HL-60 (cell line): Measurements from ENCODE around the gene VPS13C.

ENCODE experiments used
- DNase-seq, 2 experiments: peaks; one replicate each; pipeline ENCODE4 v3.0.0-alpha.2; 2010 to 2020; ENCODE audit warnings: low read depth in 1 of 2, low spot score in 1 of 2
- H3K27ac ChIP-seq: fragments of 250-450 bp; sonication (Bioruptor Pico); replicated peaks from 2 replicates; pipeline ENCODE4 v1.5.1; 2020; ENCODE audit warnings: mild to moderate bottlenecking, moderate library complexity
- H3K27me3 ChIP-seq: fragments of 250-450 bp; sonication (Bioruptor Pico); 2 replicates; pipeline ENCODE4 v1.5.1; 2021; ENCODE audit warnings: mild to moderate bottlenecking, moderate library complexity; ENCODE audit not compliant: insufficient read depth, poor library complexity, severe bottlenecking
- H3K4me3 ChIP-seq: replicated peaks from 2 replicates; pipeline ENCODE4 v1.5.1; 2011; ENCODE audit warnings: mild to moderate bottlenecking, control low read depth, low read length; ENCODE audit not compliant: insufficient read depth
- GABPA ChIP-seq: IDR thresholded peaks from 2 replicates; pipeline ENCODE4 v1.6.1; 2012; ENCODE audit warnings: low read depth
- POLR2AphosphoS5 ChIP-seq: IDR thresholded peaks from 2 replicates; pipeline ENCODE4 v1.6.1; 2012; ENCODE audit warnings: low read depth
- REST ChIP-seq: IDR thresholded peaks from 2 replicates; pipeline ENCODE4 v1.6.1; 2012; ENCODE audit warnings: low read depth; ENCODE audit not compliant: insufficient replicate concordance
- SPI1 ChIP-seq: IDR thresholded peaks from 2 replicates; pipeline ENCODE4 v1.6.1; 2012; ENCODE audit warnings: low read depth, mild to moderate bottlenecking, borderline replicate concordance
- TF ChIP-seq, protein P1 (sequence below): IDR thresholded peaks from one replicate; pipeline ENCODE4 v1.5.1; 2011; ENCODE audit warnings: low read length, control low read depth, inconsistent platforms; ENCODE audit not compliant: insufficient read depth

VPS13C gene

DNA sequence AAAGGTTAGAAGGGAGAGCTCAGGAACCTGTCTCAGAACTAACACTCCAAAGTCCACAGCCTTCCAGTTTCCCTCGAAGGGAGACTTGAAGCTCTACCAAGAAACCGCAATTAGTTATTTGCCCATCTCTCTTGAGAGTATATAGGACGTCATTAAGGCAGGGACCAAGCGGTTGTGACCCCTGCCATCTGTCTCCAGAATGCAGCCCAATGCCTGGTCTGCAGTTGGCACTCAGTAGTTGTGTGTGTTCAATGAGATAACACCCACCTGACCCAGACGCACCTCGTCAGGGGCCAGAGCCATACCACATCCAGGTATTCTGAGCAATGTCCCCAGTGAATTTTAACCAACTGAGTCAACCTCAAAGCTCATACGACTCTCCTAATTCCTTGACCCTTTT, 251.0 kb downstream of the VPS13C start:
- Histone ChIP-seq H3K27me3 (peaks cover 2% of the 10 kb centered on the region), H3K4me3 (no peak overlapping the region), H3K27ac (no peak overlapping the region)
- TF ChIP-seq GABPA (no peak), SPI1 (no peak), REST (no peak), POLR2AphosphoS5 (no peak)
- TF ChIP-seq, protein P1, sequence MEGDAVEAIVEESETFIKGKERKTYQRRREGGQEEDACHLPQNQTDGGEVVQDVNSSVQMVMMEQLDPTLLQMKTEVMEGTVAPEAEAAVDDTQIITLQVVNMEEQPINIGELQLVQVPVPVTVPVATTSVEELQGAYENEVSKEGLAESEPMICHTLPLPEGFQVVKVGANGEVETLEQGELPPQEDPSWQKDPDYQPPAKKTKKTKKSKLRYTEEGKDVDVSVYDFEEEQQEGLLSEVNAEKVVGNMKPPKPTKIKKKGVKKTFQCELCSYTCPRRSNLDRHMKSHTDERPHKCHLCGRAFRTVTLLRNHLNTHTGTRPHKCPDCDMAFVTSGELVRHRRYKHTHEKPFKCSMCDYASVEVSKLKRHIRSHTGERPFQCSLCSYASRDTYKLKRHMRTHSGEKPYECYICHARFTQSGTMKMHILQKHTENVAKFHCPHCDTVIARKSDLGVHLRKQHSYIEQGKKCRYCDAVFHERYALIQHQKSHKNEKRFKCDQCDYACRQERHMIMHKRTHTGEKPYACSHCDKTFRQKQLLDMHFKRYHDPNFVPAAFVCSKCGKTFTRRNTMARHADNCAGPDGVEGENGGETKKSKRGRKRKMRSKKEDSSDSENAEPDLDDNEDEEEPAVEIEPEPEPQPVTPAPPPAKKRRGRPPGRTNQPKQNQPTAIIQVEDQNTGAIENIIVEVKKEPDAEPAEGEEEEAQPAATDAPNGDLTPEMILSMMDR = no peak
- DNase-seq = no peak

DNA sequence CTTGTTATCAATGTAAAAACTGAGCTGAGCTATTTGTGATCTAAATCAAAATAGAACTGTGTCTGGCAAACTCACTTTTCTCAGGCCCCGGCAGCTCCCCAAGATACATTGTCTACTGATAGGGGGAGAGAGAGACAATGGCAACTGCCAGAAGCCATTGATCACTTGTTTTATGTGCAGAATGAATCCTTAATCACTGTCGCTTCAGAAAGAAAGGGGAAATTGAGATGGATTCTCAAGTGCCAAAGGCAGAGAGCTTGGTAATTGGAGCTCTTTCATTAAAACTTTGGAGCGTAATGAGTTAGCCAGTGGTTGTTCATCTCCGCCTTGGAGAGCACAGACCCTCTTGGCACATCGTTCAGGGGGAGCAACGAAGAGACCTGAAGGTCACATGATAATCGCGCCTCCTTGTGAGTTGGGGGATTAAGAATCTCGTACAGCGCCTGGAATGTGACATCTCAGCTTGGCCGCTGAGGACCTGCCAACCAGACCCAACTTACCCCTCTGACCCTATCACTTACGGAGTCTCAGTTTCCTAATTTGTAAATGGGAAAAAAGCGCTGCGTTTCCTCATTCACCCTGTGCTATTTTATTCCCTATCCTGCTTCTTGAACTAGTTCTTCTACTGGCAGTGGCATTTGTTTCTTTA, 252.8 kb downstream of the VPS13C start:
- Histone ChIP-seq H3K27ac (no peak overlapping the region), H3K4me3 (no peak overlapping the region), H3K27me3 (peaks cover 2% of the 10 kb centered on the region)
- DNase-seq = no peak
- TF ChIP-seq, protein P1 = no peak
- TF ChIP-seq SPI1 (no peak), POLR2AphosphoS5 (no peak), GABPA (no peak), REST (no peak)
